HCT116 (cell line): ENCODE data around the gene MCC. TPM values are rescaled to one million over a fixed set of nuclear protein-coding genes. Genes with fewer than 3 reads are reported as not detected.

Source experiments
- total RNA-seq: library from RNA; stranded (reverse); gene quantifications from one replicate; pipeline ENCODE4 v1.2.1, GENCODE V29; 2021; ENCODE audit not compliant: unreplicated experiment

Gene MCC
- total RNA-seq, 1 experiment from 2014 or later, result 20.1 TPM

Other genes with a start within 250 kb of the MCC start
- not detected for gene TSSK1B, start 53.5 kb downstream of the MCC start, total RNA-seq
- gene YTHDC2, start 25.2 kb upstream of the MCC start, total RNA-seq, result 22.2 TPM